B cell (primary cell): Measurements from ENCODE around the gene CCL26.

ENCODE experiments used
- CTCF ChIP-seq: fragments of 200-600 bp; IDR thresholded peaks from one replicate; pipeline ENCODE4 v1.8.0; 2022; ENCODE audit warnings: antibody characterized with exemption, mild to moderate bottlenecking
- EZH2 ChIP-seq: IDR thresholded peaks from 2 replicates; pipeline ENCODE4 v1.6.1; 2012; ENCODE audit warnings: borderline replicate concordance, low read depth, mild to moderate bottlenecking, moderate library complexity, low read length; ENCODE audit not compliant: insufficient read depth, poor library complexity, severe bottlenecking

GRCh38 chr7:75776295-75776971 lies 4.4 kb upstream of the CCL26 start:
- TF ChIP-seq CTCF (no peak), EZH2 (no peak)
